GM13977 (cell line): ENCODE measurements around the gene STXBP6.
"Not testable (repeated sequence)": the region's sequence is repeated elsewhere in the genome, so short reads cannot be mapped to it uniquely, and the experiment has no call there.

Experiments
- DNase-seq: peaks from one replicate; pipeline ENCODE4 v3.0.0; 2012; ENCODE audit warnings: low spot score
- CTCF ChIP-seq: IDR thresholded peaks from 2 replicates; pipeline ENCODE4 v1.5.1; 2012; ENCODE audit warnings: mild to moderate bottlenecking, control low read depth; ENCODE audit not compliant: insufficient read depth; ENCODE audit errors: extremely low read depth, missing control alignments
- in situ Hi-C: fragments of 300-500 bp; cut with MboI; formaldehyde crosslinking; loops from one replicate; pipeline ENCODE4 v1.12.0; 2022; ENCODE audit warnings: low sequenced_read_pairs, low pct_unique_long_range_greater_than_20kb, mixed read lengths, inconsistent platforms; ENCODE audit not compliant: unreplicated experiment

Gene STXBP6

GRCh38 chr14:24944800-24945199 lies 105.1 kb downstream of the STXBP6 start:
- TF ChIP-seq CTCF: no peak
- in situ Hi-C loops: no loop called here
- DNase-seq: no peak

GRCh38 chr14:24943024-24943423 lies 106.9 kb downstream of the STXBP6 start:
- in situ Hi-C loops: no loop called here
- no peak for TF ChIP-seq CTCF

GRCh38 chr14:24941719-24942118 lies 108.2 kb downstream of the STXBP6 start:
- DNase-seq: no peak
- TF ChIP-seq CTCF: no peak

More at GRCh38 chr14:24943024-24943423, 106.9 kb downstream of the STXBP6 start:
- DNase-seq: no peak

DNA sequence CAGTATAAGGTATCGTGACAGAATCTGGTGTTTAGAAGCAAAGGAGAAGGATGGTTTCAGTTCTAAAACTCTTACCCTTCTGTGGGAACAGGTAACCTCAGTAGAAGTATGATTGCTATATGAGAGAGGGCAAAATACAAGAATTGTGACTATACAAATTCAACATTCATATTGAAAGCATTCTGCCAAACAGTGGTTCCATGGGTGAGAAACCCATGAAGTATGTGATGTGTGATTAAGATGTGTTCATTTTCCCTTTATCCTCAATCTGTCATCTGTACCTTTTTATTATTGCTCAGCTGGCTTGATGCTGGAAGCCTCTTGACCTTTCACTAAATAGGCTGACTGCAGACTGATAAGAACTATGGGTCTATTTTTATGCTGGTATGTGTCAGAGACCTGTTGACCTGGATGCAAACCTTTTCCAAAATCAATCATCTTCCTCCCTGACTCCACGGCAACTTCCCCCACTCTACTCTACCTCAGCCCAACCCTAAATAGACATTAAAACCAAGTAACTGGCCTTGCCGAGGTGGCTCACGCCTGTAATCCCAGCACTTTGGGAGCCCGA lies 109.6 kb downstream of the STXBP6 start:
- in situ Hi-C loops: no loop called here
- no peak for TF ChIP-seq CTCF
- no peak for DNase-seq

More at GRCh38 chr14:24941719-24942118, 108.2 kb downstream of the STXBP6 start:
- in situ Hi-C loops: no loop called here

DNA sequence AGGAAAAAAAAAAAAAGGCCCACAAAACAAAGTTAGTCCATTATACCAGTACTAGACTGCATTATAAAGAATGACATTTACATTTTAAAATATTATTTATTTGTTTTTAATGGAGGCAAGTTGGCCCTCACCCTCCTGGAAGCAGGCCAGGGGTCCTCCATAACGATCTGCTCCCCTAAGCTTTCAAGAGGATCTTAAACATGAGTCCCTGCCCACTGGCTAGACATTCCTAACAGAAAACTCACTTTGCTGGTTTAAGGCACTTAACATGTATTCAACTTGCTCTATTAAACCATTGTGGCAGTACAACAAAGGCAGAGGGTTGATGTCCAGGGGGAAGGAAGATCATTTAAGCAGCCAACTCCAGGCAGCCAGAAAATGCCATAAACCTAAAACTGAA lies 111.4 kb downstream of the STXBP6 start:
- in situ Hi-C loops: no loop called here
- no peak for DNase-seq
- no peak for TF ChIP-seq CTCF

GRCh38 chr14:24937300-24937699 lies 112.6 kb downstream of the STXBP6 start:
- in situ Hi-C loops: no loop called here
- no peak for TF ChIP-seq CTCF
- no peak for DNase-seq

GRCh38 chr14:24936773-24937172 lies 113.2 kb downstream of the STXBP6 start:
- in situ Hi-C loops: not testable (repeated sequence)

More at GRCh38 chr14:24936773-24937172, 113.2 kb downstream of the STXBP6 start:
- not testable (repeated sequence) for DNase-seq
